Measurements from ENCODE around the gene GGACT.
"Not testable (repeated sequence)": the region's sequence is repeated elsewhere in the genome, so short reads cannot be mapped to it uniquely, and the experiment has no call there.

The GGACT gene

GRCh38 chr13:100601716-100602115 lies 13.1 kb upstream of the GGACT start:
- DNase-seq (ENCODE audit: low read depth, low spot score): no peak

- no peak for DNase-seq (ENCODE audit: low read depth, low spot score)
Measured at GRCh38 chr13:100600915-100601314, 12.3 kb upstream of the GGACT start.

GRCh38 chr13:100600461-100600860 lies 11.9 kb upstream of the GGACT start:
- no peak for DNase-seq (ENCODE audit: low read depth, low spot score)

GRCh38 chr13:100597253-100597652 lies 8.7 kb upstream of the GGACT start:
- no peak for DNase-seq (ENCODE audit: low read depth, low spot score)

GRCh38 chr13:100596516-100596915 lies 7.9 kb upstream of the GGACT start:
- no peak for DNase-seq (ENCODE audit: low read depth, low spot score)

GRCh38 chr13:100594731-100595130 lies 6.1 kb upstream of the GGACT start:
- no peak for DNase-seq (ENCODE audit: low read depth, low spot score)

GRCh38 chr13:100594255-100594654 lies 5.7 kb upstream of the GGACT start:
- DNase-seq (ENCODE audit: low read depth, low spot score): no peak

GRCh38 chr13:100589178-100589725 lies 663 bp upstream of the GGACT start:
- DNase-seq (ENCODE audit: low read depth, low spot score): no peak

- no peak for DNase-seq (ENCODE audit: low read depth, low spot score)
Measured at GRCh38 chr13:100584896-100585295, 3.7 kb downstream of the GGACT start.

- no peak for DNase-seq (ENCODE audit: low read depth, low spot score)
Measured at GRCh38 chr13:100581504-100581903, 7.1 kb downstream of the GGACT start.

GRCh38 chr13:100581030-100581429 lies 7.6 kb downstream of the GGACT start:
- DNase-seq (ENCODE audit: low read depth, low spot score): no peak

- no peak for DNase-seq (ENCODE audit: low read depth, low spot score)
Measured at GRCh38 chr13:100580045-100580444, 8.5 kb downstream of the GGACT start.

GRCh38 chr13:100577239-100577638 lies 11.3 kb downstream of the GGACT start:
- DNase-seq (ENCODE audit: low read depth, low spot score): not testable (repeated sequence)

- peak; percentile 25 for DNase-seq (ENCODE audit: low read depth, low spot score)
Measured at GRCh38 chr13:100573121-100573520, 15.5 kb downstream of the GGACT start.

GRCh38 chr13:100566543-100566942 lies 22.0 kb downstream of the GGACT start:
- DNase-seq (ENCODE audit: low read depth, low spot score): no peak

- DNase-seq (ENCODE audit: low read depth, low spot score): no peak
Measured at GRCh38 chr13:100565286-100565685, 23.3 kb downstream of the GGACT start.

- DNase-seq (ENCODE audit: low read depth, low spot score): no peak
Measured at GRCh38 chr13:100564444-100565223, 24.0 kb downstream of the GGACT start.

GRCh38 chr13:100563779-100564178 lies 24.8 kb downstream of the GGACT start:
- DNase-seq (ENCODE audit: low read depth, low spot score): no peak

- DNase-seq (ENCODE audit: low read depth, low spot score): no peak
Measured at GRCh38 chr13:100561599-100562204, 26.9 kb downstream of the GGACT start.

GRCh38 chr13:100561158-100561499 lies 27.5 kb downstream of the GGACT start:
- DNase-seq (ENCODE audit: low read depth, low spot score): no peak

GRCh38 chr13:100560498-100561157 lies 28.0 kb downstream of the GGACT start:
- DNase-seq (ENCODE audit: low read depth, low spot score): no peak

GRCh38 chr13:100559886-100560285 lies 28.7 kb downstream of the GGACT start:
- no peak for DNase-seq (ENCODE audit: low read depth, low spot score)

- DNase-seq (ENCODE audit: low read depth, low spot score): no peak
Measured at GRCh38 chr13:100552755-100553154, 35.8 kb downstream of the GGACT start.

Measured in brain pericyte (primary cell).